Neural cell (in vitro differentiated cells): ENCODE results near the gene SLC22A23. TPM values are rescaled to one million over a fixed set of nuclear protein-coding genes. Genes with fewer than 3 reads are reported as not detected.

ENCODE experiments used
- H2AFZ ChIP-seq: fragments of 200-600, 300-800 bp; sonication (generic), shearing (Covaris generic); 2 replicates; pipeline ENCODE4 v1.6.0; 2014; ENCODE audit warnings: low read depth, mild to moderate bottlenecking, antibody characterized with exemption, low read length, moderate library complexity
- H3F3A ChIP-seq: fragments of 200-600 bp; shearing (Covaris generic); 2 replicates; pipeline ENCODE4 v1.6.1; 2016; ENCODE audit warnings: mild to moderate bottlenecking, moderate library complexity, mixed read lengths, antibody characterized with exemption, low read length; ENCODE audit not compliant: insufficient read depth, poor library complexity, severe bottlenecking
- H3K27ac ChIP-seq: fragments of 200-600, 300-800 bp; sonication (generic), shearing (Covaris generic); 2 replicates; pipeline ENCODE4 v1.5.1; 2014; ENCODE audit warnings: mild to moderate bottlenecking, low read length, moderate library complexity
- H3K27me3 ChIP-seq: fragments of 300-800, 200-600 bp; sonication (generic), shearing (Covaris generic); 2 replicates; pipeline ENCODE4 v1.6.0; 2014; ENCODE audit warnings: mild to moderate bottlenecking, low read depth, low read length, moderate library complexity; ENCODE audit not compliant: insufficient read depth
- H3K36me3 ChIP-seq: fragments of 300-800, 200-600 bp; sonication (generic), shearing (Covaris generic); 2 replicates; pipeline ENCODE4 v1.5.1; 2014; ENCODE audit warnings: mild to moderate bottlenecking, antibody characterized with exemption, low read length, moderate library complexity; ENCODE audit not compliant: insufficient read depth
- H3K4me2 ChIP-seq: fragments of 300-800, 200-600 bp; sonication (generic), shearing (Covaris generic); 2 replicates; pipeline ENCODE4 v1.6.0; 2014; ENCODE audit warnings: mild to moderate bottlenecking, low read length
- H3K4me3 ChIP-seq: fragments of 300-800, 200-600 bp; sonication (generic), shearing (Covaris generic); 2 replicates; pipeline ENCODE4 v1.5.1; 2014; ENCODE audit warnings: mild to moderate bottlenecking, low read length, moderate library complexity
- H3K79me2 ChIP-seq: fragments of 200-600 bp; shearing (Covaris generic); replicated peaks from 2 replicates; pipeline ENCODE4 v1.6.0; 2014; ENCODE audit warnings: mild to moderate bottlenecking, low read length, moderate library complexity; ENCODE audit not compliant: insufficient read depth
- H3K9ac ChIP-seq: fragments of 300-800, 200-600 bp; sonication (generic), shearing (Covaris generic); 2 replicates; pipeline ENCODE4 v1.6.1; 2016; ENCODE audit warnings: mild to moderate bottlenecking, low read length, mixed read lengths
- H3K9me2 ChIP-seq: fragments of 200-600 bp; shearing (Covaris generic); 2 replicates; pipeline ENCODE4 v1.6.1; 2016; ENCODE audit warnings: mild to moderate bottlenecking, low read length, mixed read lengths; ENCODE audit not compliant: insufficient read depth
- H3K9me3 ChIP-seq: fragments of 200-600, 300-800 bp; sonication (generic), shearing (Covaris generic); 2 replicates; pipeline ENCODE4 v1.6.1; 2016; ENCODE audit warnings: mild to moderate bottlenecking, mixed run types, low read length, moderate library complexity, mixed read lengths
- H4K20me1 ChIP-seq: fragments of 200-600 bp; shearing (Covaris generic); 2 replicates; pipeline ENCODE4 v1.6.1; 2016; ENCODE audit warnings: mild to moderate bottlenecking, mixed run types; ENCODE audit not compliant: insufficient read depth
- EP300 ChIP-seq: fragments of 450-650 bp; conservative IDR thresholded peaks from 2 replicates; pipeline ENCODE4 v1.6.1; 2014; ENCODE audit warnings: antibody characterized with exemption, mild to moderate bottlenecking, moderate library complexity; ENCODE audit not compliant: poor library complexity, severe bottlenecking
- EZH2 ChIP-seq: fragments of 200-600, 300-800 bp; shearing (Covaris generic), sonication (generic); IDR thresholded peaks from 2 replicates; pipeline ENCODE4 v1.6.1; 2014; ENCODE audit warnings: antibody characterized with exemption, low read length, borderline replicate concordance, mild to moderate bottlenecking; ENCODE audit not compliant: insufficient read depth, poor library complexity, severe bottlenecking
- MXI1 ChIP-seq: fragments of 450-650 bp; conservative IDR thresholded peaks from 2 replicates; pipeline ENCODE4 v1.6.1; 2014; ENCODE audit warnings: antibody characterized with exemption, mild to moderate bottlenecking; ENCODE audit not compliant: poor library complexity, severe bottlenecking
- POLR2AphosphoS5 ChIP-seq: IDR thresholded peaks from 2 replicates; pipeline ENCODE4 v1.6.1; 2012
- RAD21 ChIP-seq: fragments of 450-650 bp; conservative IDR thresholded peaks from 2 replicates; pipeline ENCODE4 v1.6.1; 2014; ENCODE audit warnings: antibody characterized with exemption, mild to moderate bottlenecking, moderate library complexity
- SMC3 ChIP-seq: fragments of 450-650 bp; conservative IDR thresholded peaks from 2 replicates; pipeline ENCODE4 v1.6.1; 2014; ENCODE audit warnings: antibody characterized with exemption, mild to moderate bottlenecking, moderate library complexity; ENCODE audit not compliant: poor library complexity
- TAF1 ChIP-seq: IDR thresholded peaks from 2 replicates; pipeline ENCODE4 v1.6.1; 2012; ENCODE audit warnings: low read depth
- polyA plus RNA-seq: library from polyadenylated mRNA; depleted of rRNA; stranded (reverse); fragments of >200 nt; gene quantifications from 2 replicates; pipeline ENCODE4 v1.2.3, GENCODE V29; 2014
- TF ChIP-seq, protein P1 (sequence below): IDR thresholded peaks from 2 replicates; pipeline ENCODE4 v1.6.1; 2012; ENCODE audit warnings: borderline replicate concordance
- TF ChIP-seq, protein P2 (sequence below): fragments of 450-650 bp; IDR thresholded peaks from 2 replicates; pipeline ENCODE4 v1.5.1; 2014; ENCODE audit warnings: antibody characterized with exemption, mild to moderate bottlenecking, moderate library complexity; ENCODE audit not compliant: poor library complexity, severe bottlenecking

The SLC22A23 gene
- polyA plus RNA-seq, 1 donor from 2014 or later = 8.8 TPM

DNA sequence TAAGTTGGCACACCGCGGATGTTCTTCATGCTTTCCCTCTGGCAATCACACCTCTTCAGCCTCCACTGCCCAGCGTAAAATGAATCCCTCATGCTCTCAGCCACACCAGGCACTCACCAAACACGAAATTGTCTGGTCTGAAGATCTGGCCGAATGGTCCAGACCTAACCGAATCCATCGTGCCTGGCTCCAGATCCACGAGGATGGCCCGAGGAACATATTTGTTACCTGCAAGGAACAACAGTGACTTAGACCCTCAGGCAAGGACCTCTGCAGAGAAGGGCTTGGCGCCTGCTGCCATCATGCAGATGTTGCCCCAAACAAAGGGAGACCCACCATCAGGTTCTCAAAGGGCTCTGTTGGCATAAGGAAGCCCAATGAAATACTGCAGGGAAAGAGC is 230.8 kb downstream of the SLC22A23 start:
- Histone ChIP-seq H3K27me3 (no peaks in the 10 kb centered on the region), H4K20me1 (peaks cover 34% of the 10 kb centered on the region), H3K9ac (peak overlapping the region; percentile 100), H3K4me2 (peak overlapping the region; percentile 84), H3K4me3 (peak overlapping the region; percentile 82), H3K27ac (peak overlapping the region; percentile 100), H2AFZ (no peak overlapping the region), H3K9me2 (no peaks in the 10 kb centered on the region), H3F3A (peaks cover 9% of the 10 kb centered on the region), H3K9me3 (no peaks in the 10 kb centered on the region), H3K36me3 (peaks cover 18% of the 10 kb centered on the region), H3K79me2 (peaks cover 73% of the 10 kb centered on the region)
- TF ChIP-seq MXI1 = no peak
- no peak for TF ChIP-seq RAD21
- no peak for TF ChIP-seq POLR2AphosphoS5
- TF ChIP-seq EZH2 = no peak
- no peak for TF ChIP-seq EP300
- TF ChIP-seq, protein P1, sequence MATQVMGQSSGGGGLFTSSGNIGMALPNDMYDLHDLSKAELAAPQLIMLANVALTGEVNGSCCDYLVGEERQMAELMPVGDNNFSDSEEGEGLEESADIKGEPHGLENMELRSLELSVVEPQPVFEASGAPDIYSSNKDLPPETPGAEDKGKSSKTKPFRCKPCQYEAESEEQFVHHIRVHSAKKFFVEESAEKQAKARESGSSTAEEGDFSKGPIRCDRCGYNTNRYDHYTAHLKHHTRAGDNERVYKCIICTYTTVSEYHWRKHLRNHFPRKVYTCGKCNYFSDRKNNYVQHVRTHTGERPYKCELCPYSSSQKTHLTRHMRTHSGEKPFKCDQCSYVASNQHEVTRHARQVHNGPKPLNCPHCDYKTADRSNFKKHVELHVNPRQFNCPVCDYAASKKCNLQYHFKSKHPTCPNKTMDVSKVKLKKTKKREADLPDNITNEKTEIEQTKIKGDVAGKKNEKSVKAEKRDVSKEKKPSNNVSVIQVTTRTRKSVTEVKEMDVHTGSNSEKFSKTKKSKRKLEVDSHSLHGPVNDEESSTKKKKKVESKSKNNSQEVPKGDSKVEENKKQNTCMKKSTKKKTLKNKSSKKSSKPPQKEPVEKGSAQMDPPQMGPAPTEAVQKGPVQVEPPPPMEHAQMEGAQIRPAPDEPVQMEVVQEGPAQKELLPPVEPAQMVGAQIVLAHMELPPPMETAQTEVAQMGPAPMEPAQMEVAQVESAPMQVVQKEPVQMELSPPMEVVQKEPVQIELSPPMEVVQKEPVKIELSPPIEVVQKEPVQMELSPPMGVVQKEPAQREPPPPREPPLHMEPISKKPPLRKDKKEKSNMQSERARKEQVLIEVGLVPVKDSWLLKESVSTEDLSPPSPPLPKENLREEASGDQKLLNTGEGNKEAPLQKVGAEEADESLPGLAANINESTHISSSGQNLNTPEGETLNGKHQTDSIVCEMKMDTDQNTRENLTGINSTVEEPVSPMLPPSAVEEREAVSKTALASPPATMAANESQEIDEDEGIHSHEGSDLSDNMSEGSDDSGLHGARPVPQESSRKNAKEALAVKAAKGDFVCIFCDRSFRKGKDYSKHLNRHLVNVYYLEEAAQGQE = no peak
- TF ChIP-seq, protein P2, sequence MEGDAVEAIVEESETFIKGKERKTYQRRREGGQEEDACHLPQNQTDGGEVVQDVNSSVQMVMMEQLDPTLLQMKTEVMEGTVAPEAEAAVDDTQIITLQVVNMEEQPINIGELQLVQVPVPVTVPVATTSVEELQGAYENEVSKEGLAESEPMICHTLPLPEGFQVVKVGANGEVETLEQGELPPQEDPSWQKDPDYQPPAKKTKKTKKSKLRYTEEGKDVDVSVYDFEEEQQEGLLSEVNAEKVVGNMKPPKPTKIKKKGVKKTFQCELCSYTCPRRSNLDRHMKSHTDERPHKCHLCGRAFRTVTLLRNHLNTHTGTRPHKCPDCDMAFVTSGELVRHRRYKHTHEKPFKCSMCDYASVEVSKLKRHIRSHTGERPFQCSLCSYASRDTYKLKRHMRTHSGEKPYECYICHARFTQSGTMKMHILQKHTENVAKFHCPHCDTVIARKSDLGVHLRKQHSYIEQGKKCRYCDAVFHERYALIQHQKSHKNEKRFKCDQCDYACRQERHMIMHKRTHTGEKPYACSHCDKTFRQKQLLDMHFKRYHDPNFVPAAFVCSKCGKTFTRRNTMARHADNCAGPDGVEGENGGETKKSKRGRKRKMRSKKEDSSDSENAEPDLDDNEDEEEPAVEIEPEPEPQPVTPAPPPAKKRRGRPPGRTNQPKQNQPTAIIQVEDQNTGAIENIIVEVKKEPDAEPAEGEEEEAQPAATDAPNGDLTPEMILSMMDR = no peak
- TF ChIP-seq SMC3 = no peak
- no peak for TF ChIP-seq TAF1

DNA sequence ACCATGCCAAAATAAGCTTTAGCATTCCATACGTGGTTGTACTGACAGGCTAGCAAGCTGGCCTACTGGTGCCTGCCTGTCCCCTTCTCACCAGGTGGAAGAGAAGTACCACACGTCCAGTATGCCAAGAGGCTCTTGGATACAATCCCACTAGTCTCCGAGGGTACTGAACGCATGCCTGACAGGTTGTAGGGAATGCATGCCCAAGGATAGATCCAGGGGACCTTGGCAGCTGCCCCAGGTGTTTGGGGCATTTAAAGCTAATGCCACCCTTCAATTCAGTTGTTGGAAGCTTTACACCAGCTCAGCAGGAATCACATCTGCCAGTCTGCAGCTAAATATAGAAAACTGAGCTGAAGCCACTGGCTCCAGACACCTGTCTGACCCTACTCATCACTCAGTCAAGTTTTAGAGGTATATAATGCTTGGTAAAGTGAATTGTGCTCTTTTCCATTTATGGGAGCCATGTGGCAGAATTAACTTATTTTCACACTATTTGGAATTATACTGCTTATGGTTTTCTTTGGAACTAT is 234.3 kb downstream of the SLC22A23 start:
- peak overlapping the region; percentile 89 for H3K4me2 ChIP-seq
- no peak overlapping the region for H2AFZ ChIP-seq
- peaks cover 34% of the 10 kb centered on the region for H4K20me1 ChIP-seq
- H3K79me2 ChIP-seq = peaks cover 51% of the 10 kb centered on the region
- no peak overlapping the region for H3K9ac ChIP-seq
- TF ChIP-seq EZH2 = no peak
- no peak for TF ChIP-seq POLR2AphosphoS5
- TF ChIP-seq, protein P1 = no peak
- no peak for TF ChIP-seq RAD21
- TF ChIP-seq, protein P2 = no peak
- TF ChIP-seq MXI1 = no peak
- no peak for TF ChIP-seq EP300
- no peak for TF ChIP-seq TAF1
- TF ChIP-seq SMC3 = no peak
- H3K9me3 ChIP-seq = no peaks in the 10 kb centered on the region
- no peak overlapping the region for H3K27ac ChIP-seq
- peak overlapping the region; percentile 65 for H3K4me3 ChIP-seq
- H3K27me3 ChIP-seq = no peaks in the 10 kb centered on the region
- peaks cover 7% of the 10 kb centered on the region for H3F3A ChIP-seq
- H3K9me2 ChIP-seq = no peaks in the 10 kb centered on the region
- peaks cover 18% of the 10 kb centered on the region for H3K36me3 ChIP-seq
